ENCODE results near the gene FZR1. TPM values are rescaled to one million over a fixed set of nuclear protein-coding genes. Genes with fewer than 3 reads are reported as not detected.

The FZR1 gene
- total and polyA plus RNA-seq, 9 of the 15 experiments (the other 6 are each of a cell fraction or from before 2014, with no cell fraction given) = 0.18 to 48.0 (median 22.2) TPM

GRCh38 chr19:3462991-3463713, 43.0 kb upstream of the FZR1 start (continued):
- 0 out of 2 replicates have a peak, but pooled peaks have one; percentile 12 for TF ChIP-seq ZBTB33 (CRISPR knock-in tag; IDR thresholded peaks at IDR 0.05)
- TF ChIP-seq MXI1 (IDR thresholded peaks at IDR 0.05; ENCODE audit: low read depth, low read length) = no peak
- peak; percentile 73 for TF ChIP-seq RBM22 (IDR thresholded peaks at IDR 0.05; ENCODE audit: low read depth, low read length, poor library complexity, severe bottlenecking)

- Histone ChIP-seq H3K27me3 (ENCODE audit: control insufficient read depth in 2 of 2, insufficient read depth in 2 of 2, low read length in 2 of 2) (no peaks in the 10 kb centered on the region), H3K9me3 (replicated peaks; ENCODE audit: control insufficient read depth, insufficient read depth, low read depth, low read length) (peaks cover 7% of the 10 kb centered on the region), H3K4me1 (replicated peaks in 1 of 2; ENCODE audit: control insufficient read depth in 2 of 2, insufficient read depth in 2 of 2, low read length in 2 of 2) (peaks cover 0 to 40% of the 10 kb centered on the region in 2 experiments; a peak in 2 of 5 replicates), H3K36me3 (ENCODE audit: control insufficient read depth, insufficient read depth, low read length) (peaks cover 41% of the 10 kb centered on the region; the same call in 2 of the 3 replicates), H3K4me2 (ENCODE audit: insufficient read depth, low read length) (no peak overlapping the region), H3K9ac (ENCODE audit: insufficient read depth in 1 of 2, low read depth in 2 of 2, low read length in 2 of 2) (no peak overlapping the region), H2AFZ (ENCODE audit: low read depth, low read length) (no peak overlapping the region), H3K9me1 (ENCODE audit: control insufficient read depth, insufficient read depth, low read length) (no peaks in the 10 kb centered on the region), H4K20me1 (replicated peaks; ENCODE audit: control insufficient read depth, insufficient read depth, low read length) (no peaks in the 10 kb centered on the region), H3K79me2 (ENCODE audit: control insufficient read depth, insufficient read depth, low read length) (no peaks in the 10 kb centered on the region), H3K27ac (ENCODE audit: extremely low read depth, low read depth, low read length) (no peak overlapping the region), H3K4me3 (no peak overlapping the region)
- ATAC-seq = no peak
- POLR2A ChIA-PET = interaction anchor here (0.6 kb wide), 1 partner anchor 273 kb away, joined by 3 read pairs; no protein-coding TSS in a partner anchor
- no TSS peak for BruUV-seq (replicated peaks)
- no peak for FAIRE-seq
- intact Hi-C loops (cut with micrococcal nuclease) (no loop called here), in situ Hi-C loops (cut with MboI) (no loop called here)
- WGBS (ENCODE audit: insufficient coverage, low coverage, missing lambda C conversion rate) = 94% methylated on average over 11 of the region's 57 CpGs
- peak in 1 of 4 experiments; percentile 21 for DNase-seq (ENCODE audit: extremely low read depth in 1 of 4, low spot score in 3 of 4)
- CTCF ChIA-PET (ENCODE audit: low intra/inter-chr PET ratio) = no interaction called here
- TF ChIP-seq ZBTB33 (CRISPR knock-in tag; IDR thresholded peaks at IDR 0.05) (peak; percentile 49), RBM22 (IDR thresholded peaks at IDR 0.05; ENCODE audit: low read depth, low read length, poor library complexity, severe bottlenecking) (peak; percentile 95), FOXA1 (IDR thresholded peaks at IDR 0.05; ENCODE audit: borderline replicate concordance) (no peak), SMARCA4 (IDR thresholded peaks at IDR 0.05) (no peak), ZBTB7A (IDR thresholded peaks at IDR 0.05; ENCODE audit: borderline replicate concordance, control insufficient read depth, low read depth, low read length) (0 out of 2 replicates have a peak, but pooled peaks have one; percentile 5), FIP1L1 (IDR thresholded peaks at IDR 0.05; ENCODE audit: low read depth, low read length, poor library complexity, severe bottlenecking) (peak; percentile 36), POLR2G (IDR thresholded peaks at IDR 0.05; ENCODE audit: low read depth, low read length) (peak; percentile 71), PCBP1 (IDR thresholded peaks at IDR 0.05; ENCODE audit: low read depth, low read length, poor library complexity, severe bottlenecking) (peak; percentile 56)
Measured at GRCh38 chr19:3463714-3464586, 42.2 kb upstream of the FZR1 start.
